Measurements from ENCODE around the gene RECK. TPM values are rescaled to one million over a fixed set of nuclear protein-coding genes. Genes with fewer than 3 reads are reported as not detected.

The RECK gene
- total RNA-seq, 1 donor from 2014 or later, result 11.7 TPM

DNA sequence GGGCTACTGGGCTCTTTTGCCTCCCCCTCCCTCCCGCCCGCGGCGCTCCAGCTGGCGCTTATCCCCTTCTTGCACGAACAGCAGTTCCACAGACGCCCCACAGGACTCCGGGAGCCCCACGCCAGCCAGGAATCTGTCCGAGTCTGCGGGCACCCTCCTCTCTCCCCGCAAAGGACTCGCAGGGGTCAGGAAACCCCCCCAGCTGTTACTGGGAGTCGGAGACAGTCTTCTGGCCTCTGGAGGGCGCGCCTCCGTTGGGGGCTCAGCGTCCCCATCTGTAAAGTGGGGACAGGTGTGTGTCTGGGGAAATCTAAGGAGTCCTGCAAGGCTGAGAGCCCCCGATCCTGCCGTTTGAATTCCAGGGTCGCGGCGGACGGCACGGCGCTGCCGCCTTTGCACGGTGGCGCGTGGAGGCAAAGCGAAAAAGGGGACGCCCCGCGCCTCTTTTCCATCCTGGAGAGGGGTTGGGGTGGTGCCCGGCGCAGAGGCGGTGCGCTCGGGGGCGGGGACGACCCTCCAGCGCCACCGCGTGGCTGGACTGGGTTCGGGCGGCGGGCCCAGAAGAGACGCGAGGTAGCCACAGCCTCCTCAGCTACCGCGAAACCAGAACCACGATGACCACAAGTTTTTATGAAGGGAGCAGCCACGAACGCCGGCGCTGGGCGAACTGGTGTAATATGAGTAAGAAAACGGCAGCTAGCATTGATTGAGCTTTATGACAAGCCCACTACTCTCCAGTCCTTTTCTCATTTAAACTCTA lies 129.6 kb downstream of the RECK start:
- Mint-ChIP-seq H3K36me3 (no peaks in the 10 kb centered on the region), H3K4me3 (peak overlapping the region; percentile 52), H3K27me3 (peaks cover 13% of the 10 kb centered on the region), H3K4me1 (ENCODE audit: unreplicated experiment) (peaks cover 34% of the 10 kb centered on the region), H3K9me3 (no peaks in the 10 kb centered on the region), H3K27ac (peak overlapping the region; percentile 23)
- peak; percentile 87 for DNase-seq (ENCODE audit: extremely low spot score, unreplicated experiment)
- TF ChIP-seq, protein P1, sequence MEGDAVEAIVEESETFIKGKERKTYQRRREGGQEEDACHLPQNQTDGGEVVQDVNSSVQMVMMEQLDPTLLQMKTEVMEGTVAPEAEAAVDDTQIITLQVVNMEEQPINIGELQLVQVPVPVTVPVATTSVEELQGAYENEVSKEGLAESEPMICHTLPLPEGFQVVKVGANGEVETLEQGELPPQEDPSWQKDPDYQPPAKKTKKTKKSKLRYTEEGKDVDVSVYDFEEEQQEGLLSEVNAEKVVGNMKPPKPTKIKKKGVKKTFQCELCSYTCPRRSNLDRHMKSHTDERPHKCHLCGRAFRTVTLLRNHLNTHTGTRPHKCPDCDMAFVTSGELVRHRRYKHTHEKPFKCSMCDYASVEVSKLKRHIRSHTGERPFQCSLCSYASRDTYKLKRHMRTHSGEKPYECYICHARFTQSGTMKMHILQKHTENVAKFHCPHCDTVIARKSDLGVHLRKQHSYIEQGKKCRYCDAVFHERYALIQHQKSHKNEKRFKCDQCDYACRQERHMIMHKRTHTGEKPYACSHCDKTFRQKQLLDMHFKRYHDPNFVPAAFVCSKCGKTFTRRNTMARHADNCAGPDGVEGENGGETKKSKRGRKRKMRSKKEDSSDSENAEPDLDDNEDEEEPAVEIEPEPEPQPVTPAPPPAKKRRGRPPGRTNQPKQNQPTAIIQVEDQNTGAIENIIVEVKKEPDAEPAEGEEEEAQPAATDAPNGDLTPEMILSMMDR (conservative IDR thresholded peaks at IDR 0.05), result peak; percentile 95

DNA sequence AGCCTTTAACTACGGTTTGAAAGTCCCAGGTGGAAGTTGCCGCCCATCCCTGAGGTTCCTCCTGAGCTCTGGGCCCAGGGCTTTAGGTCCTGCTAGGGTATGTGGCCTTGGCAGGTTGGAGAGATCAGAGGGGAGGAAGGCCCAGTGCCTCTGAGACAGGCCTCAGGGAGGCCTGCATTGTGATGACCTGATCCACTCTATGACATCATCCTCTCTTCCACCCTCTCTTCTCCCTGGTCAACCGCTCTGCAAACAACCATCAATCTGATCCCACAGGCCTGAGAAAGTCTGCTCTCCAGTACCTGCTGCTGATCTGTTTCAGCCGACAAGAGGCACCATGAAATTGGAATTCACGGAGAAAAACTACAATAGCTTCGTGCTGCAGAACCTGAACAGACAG lies 132.5 kb downstream of the RECK start, which contains the start of gene CCIN:
Gene CCIN, plus strand, starts transcription at position 223 of the 400 bp plus-strand sequence. Its CDS starts 115 bp downstream, at position 338.
- DNase-seq (ENCODE audit: extremely low spot score, unreplicated experiment), result no peak
- Mint-ChIP-seq H3K9me3 (no peaks in the 10 kb centered on the region), H3K27me3 (peaks cover 10% of the 10 kb centered on the region), H3K4me3 (no peak within 1 kb of the TSS), H3K27ac (no peak within 1 kb of the TSS), H3K4me1 (ENCODE audit: unreplicated experiment) (peaks cover 15% of the 10 kb centered on the region), H3K36me3 (no peaks in the 10 kb centered on the region)
- TF ChIP-seq, protein P1 (conservative IDR thresholded peaks at IDR 0.05), result no peak

DNA sequence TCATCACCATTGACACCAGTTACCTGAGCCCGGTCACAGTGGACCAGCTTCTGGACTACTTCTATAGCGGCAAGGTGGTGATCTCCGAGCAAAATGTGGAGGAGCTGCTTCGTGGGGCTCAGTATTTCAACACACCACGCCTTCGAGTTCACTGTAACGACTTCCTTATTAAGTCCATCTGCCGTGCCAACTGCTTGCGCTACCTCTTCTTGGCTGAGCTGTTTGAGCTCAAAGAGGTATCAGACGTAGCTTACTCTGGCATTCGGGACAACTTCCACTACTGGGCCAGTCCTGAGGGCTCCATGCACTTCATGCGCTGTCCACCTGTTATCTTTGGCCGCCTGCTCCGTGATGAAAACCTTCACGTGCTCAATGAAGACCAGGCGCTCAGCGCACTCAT lies 133.0 kb downstream of the RECK start:
- H3K27ac Mint-ChIP-seq, result no peak overlapping the region
- TF ChIP-seq, protein P1 (conservative IDR thresholded peaks at IDR 0.05), result no peak
- H3K9me3 Mint-ChIP-seq, result no peaks in the 10 kb centered on the region
- no peak overlapping the region for H3K4me3 Mint-ChIP-seq
- H3K4me1 Mint-ChIP-seq (ENCODE audit: unreplicated experiment), result peaks cover 11% of the 10 kb centered on the region
- DNase-seq (ENCODE audit: extremely low spot score, unreplicated experiment), result no peak
- H3K27me3 Mint-ChIP-seq, result peaks cover 8% of the 10 kb centered on the region
- H3K36me3 Mint-ChIP-seq, result no peaks in the 10 kb centered on the region

DNA sequence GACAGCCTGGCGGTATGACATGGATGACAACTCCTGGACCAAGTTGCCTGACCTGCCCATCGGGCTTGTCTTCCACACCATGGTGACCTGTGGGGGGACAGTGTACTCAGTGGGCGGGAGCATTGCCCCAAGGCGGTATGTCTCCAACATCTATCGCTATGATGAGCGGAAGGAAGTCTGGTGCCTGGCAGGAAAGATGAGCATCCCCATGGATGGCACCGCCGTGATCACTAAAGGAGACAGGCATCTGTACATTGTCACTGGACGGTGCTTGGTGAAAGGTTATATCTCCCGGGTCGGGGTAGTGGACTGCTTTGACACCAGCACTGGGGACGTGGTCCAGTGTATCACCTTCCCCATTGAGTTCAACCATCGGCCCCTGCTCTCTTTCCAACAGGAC lies 133.8 kb downstream of the RECK start:
- Mint-ChIP-seq H3K9me3 (no peaks in the 10 kb centered on the region), H3K36me3 (no peaks in the 10 kb centered on the region), H3K4me3 (no peak overlapping the region), H3K27ac (no peak overlapping the region), H3K27me3 (peaks cover 6% of the 10 kb centered on the region), H3K4me1 (ENCODE audit: unreplicated experiment) (peaks cover 5% of the 10 kb centered on the region)
- DNase-seq (ENCODE audit: extremely low spot score, unreplicated experiment), result no peak
- TF ChIP-seq, protein P1 (conservative IDR thresholded peaks at IDR 0.05), result no peak

DNA sequence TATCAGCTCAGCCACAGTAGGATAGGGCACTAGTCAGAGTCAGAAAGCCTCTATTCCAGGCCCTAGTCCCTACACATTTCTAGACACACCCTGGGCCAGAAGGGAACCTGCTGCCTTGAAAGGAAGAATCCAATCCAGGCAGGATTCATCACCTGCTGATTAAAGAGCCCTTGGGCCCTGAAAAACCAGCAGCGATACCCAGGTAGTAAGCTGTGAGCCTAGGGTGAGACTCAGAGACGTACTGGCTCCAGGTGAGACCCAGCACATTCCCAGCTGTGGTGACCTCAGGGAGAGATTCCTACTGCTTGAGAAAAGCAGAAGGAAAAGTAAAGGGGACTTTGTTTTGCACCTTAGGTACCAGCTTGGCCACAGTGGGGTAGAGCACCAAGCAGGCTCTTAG lies 137.1 kb downstream of the RECK start:
- no peaks in the 10 kb centered on the region for H3K36me3 Mint-ChIP-seq
- no peaks in the 10 kb centered on the region for H3K4me1 Mint-ChIP-seq (ENCODE audit: unreplicated experiment)
- DNase-seq (ENCODE audit: extremely low spot score, unreplicated experiment), result no peak
- TF ChIP-seq, protein P1 (conservative IDR thresholded peaks at IDR 0.05), result no peak
- H3K9me3 Mint-ChIP-seq, result no peaks in the 10 kb centered on the region
- no peak overlapping the region for H3K4me3 Mint-ChIP-seq
- peaks cover 3% of the 10 kb centered on the region for H3K27me3 Mint-ChIP-seq
- H3K27ac Mint-ChIP-seq, result no peak overlapping the region

Other genes with a start within 250 kb of the RECK start
- 4.2 and 23.3 TPM in 2 replicates for gene NPR2, start 245.3 kb upstream of the RECK start, total RNA-seq (ENCODE audit: low replicate concordance)
- gene SPAG8, start 224.7 kb upstream of the RECK start, total RNA-seq (ENCODE audit: low replicate concordance), result 0.71 and 14.2 TPM in 2 replicates
- gene HINT2, start 221.9 kb upstream of the RECK start, total RNA-seq (ENCODE audit: low replicate concordance), result 41.7 and 51.1 TPM in 2 replicates
- 1.1 TPM in 1 of 2 replicates, not detected in the other for gene FAM221B, start 208.2 kb upstream of the RECK start, total RNA-seq (ENCODE audit: low replicate concordance)
- 13.8 and 27.2 TPM in 2 replicates for gene TMEM8B, start 207.7 kb upstream of the RECK start, total RNA-seq (ENCODE audit: low replicate concordance)
- gene OR13J1, start 166.5 kb upstream of the RECK start, total RNA-seq (ENCODE audit: low replicate concordance), result not detected in 2 replicates
- gene HRCT1, start 130.7 kb upstream of the RECK start, total RNA-seq (ENCODE audit: low replicate concordance), result 0.40 TPM in 1 of 2 replicates, not detected in the other
- not detected in 2 replicates for gene SPAAR, start 127.4 kb upstream of the RECK start, total RNA-seq (ENCODE audit: low replicate concordance)
- gene OR2S2, start 78.8 kb upstream of the RECK start, total RNA-seq (ENCODE audit: low replicate concordance), result not detected in 2 replicates
- gene GLIPR2, start 99.8 kb downstream of the RECK start, total RNA-seq (ENCODE audit: low replicate concordance), result 4.6 and 17.8 TPM in 2 replicates
- not detected in 2 replicates for gene CCIN, start 132.5 kb downstream of the RECK start, total RNA-seq (ENCODE audit: low replicate concordance)
- gene CLTA, start 154.0 kb downstream of the RECK start, total RNA-seq (ENCODE audit: low replicate concordance), result 220 and 233 TPM in 2 replicates
- 9.5 and 16.3 TPM in 2 replicates for gene GNE, start 221.5 kb downstream of the RECK start, total RNA-seq (ENCODE audit: low replicate concordance)

Data from type B pancreatic cell (in vitro differentiated cells).